ENCODE measurements around the gene CA10.

The CA10 gene

DNA sequence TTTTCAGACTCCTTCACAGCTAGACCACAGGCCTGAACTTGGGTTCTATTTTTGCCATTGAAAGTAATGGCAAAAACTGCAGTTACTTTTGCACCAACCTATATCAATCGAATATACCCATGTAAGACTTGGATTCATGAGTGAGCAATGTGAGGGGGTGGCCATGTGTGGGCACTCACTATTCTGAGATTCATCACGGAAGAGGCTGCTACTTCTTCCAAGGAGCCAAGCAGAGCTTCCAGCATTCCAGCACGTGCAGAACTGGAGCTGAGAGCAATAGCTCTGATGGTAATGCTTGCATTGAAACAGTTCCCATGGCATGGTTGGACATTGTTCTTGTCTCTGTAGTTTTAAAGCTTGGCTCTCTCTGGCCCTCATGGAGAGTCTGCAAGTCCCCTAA, 327.6 kb downstream of the CA10 start:
- Histone ChIP-seq H2AK5ac (ENCODE audit: low read depth, low read length) (no peak overlapping the region), H3K27me3 (ENCODE audit: control insufficient read depth in 3 of 3, insufficient read depth in 3 of 3, low read depth in 1 of 3, low read length in 3 of 3) (no peaks in the 10 kb centered on the region), H3K4me2 (ENCODE audit: insufficient read depth, low read length, poor library complexity, severe bottlenecking) (no peak overlapping the region), H3K4me1 (ENCODE audit: control insufficient read depth in 2 of 2, insufficient read depth in 1 of 2, low read depth in 1 of 2, low read length in 2 of 2) (peaks cover 0 to 1% of the 10 kb centered on the region in 2 donors), H4K8ac (ENCODE audit: low read depth, low read length) (no peak overlapping the region), H3K23ac (ENCODE audit: low read depth, low read length, poor library complexity) (no peak overlapping the region), H2BK120ac (ENCODE audit: low read depth, low read length) (no peak overlapping the region), H3K4me3 (ENCODE audit: low read length in 2 of 2) (no peak overlapping the region), H2BK5ac (ENCODE audit: low read length) (no peak overlapping the region), H2AFZ (ENCODE audit: low read length) (no peak overlapping the region), H4K91ac (ENCODE audit: low read depth, low read length, poor library complexity) (no peak overlapping the region), H3K27ac (replicated peaks; ENCODE audit: low read length) (no peak overlapping the region), H2BK15ac (ENCODE audit: low read length) (no peak overlapping the region), H3K9me3 (replicated peaks in 1 of 2; ENCODE audit: control insufficient read depth in 2 of 2, insufficient read depth in 1 of 2, low read depth in 1 of 2, low read length in 2 of 2) (no peaks in the 10 kb centered on the region), H3K4ac (ENCODE audit: low read length) (no peak overlapping the region), H3K18ac (ENCODE audit: low read length) (no peak overlapping the region), H3K9ac (ENCODE audit: low read depth, low read length, poor library complexity) (no peak overlapping the region), H3K36me3 (replicated peaks in 1 of 2; ENCODE audit: control insufficient read depth in 2 of 2, insufficient read depth in 2 of 2, low read length in 2 of 2) (no peaks in the 10 kb centered on the region), H3K14ac (ENCODE audit: low read length) (no peak overlapping the region), H3K79me1 (ENCODE audit: low read depth, low read length) (no peaks in the 10 kb centered on the region), H2BK12ac (ENCODE audit: low read length) (no peak overlapping the region)
- no CpG with 5 or more reads among the region's 3 CpGs for WGBS, 2 donors (ENCODE audit: extremely low coverage in 2 of 2, insufficient read length in 2 of 2, insufficient replicate concordance in 1 of 2)
- no peak for DNase-seq (ENCODE audit: low spot score)

DNA sequence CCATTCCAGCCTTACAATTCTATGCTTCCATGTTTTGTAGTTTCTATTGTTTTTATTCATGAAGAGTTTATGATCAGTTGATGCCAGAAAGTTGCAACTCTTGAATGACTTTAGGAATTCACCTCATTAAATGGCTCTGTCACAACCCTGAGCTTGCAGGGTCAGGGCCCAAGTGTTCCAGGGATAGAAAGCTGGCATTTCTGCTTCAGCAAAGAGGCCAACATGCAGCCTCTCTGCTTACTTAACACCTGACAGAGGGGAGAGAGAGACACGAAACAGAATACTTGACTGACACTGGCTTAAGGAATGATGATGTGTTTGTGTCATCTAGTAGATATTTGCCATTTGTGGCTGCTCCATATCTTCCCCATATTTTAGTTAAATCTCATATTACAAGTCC, 328.1 kb downstream of the CA10 start:
- Histone ChIP-seq H4K8ac (ENCODE audit: low read depth, low read length) (no peak overlapping the region), H3K23ac (ENCODE audit: low read depth, low read length, poor library complexity) (no peak overlapping the region), H2AFZ (ENCODE audit: low read length) (no peak overlapping the region), H3K36me3 (replicated peaks in 1 of 2; ENCODE audit: control insufficient read depth in 2 of 2, insufficient read depth in 2 of 2, low read length in 2 of 2) (no peaks in the 10 kb centered on the region), H4K91ac (ENCODE audit: low read depth, low read length, poor library complexity) (no peak overlapping the region), H2AK5ac (ENCODE audit: low read depth, low read length) (no peak overlapping the region), H2BK12ac (ENCODE audit: low read length) (no peak overlapping the region), H2BK5ac (ENCODE audit: low read length) (no peak overlapping the region), H3K9me3 (replicated peaks in 1 of 2; ENCODE audit: control insufficient read depth in 2 of 2, insufficient read depth in 1 of 2, low read depth in 1 of 2, low read length in 2 of 2) (no peaks in the 10 kb centered on the region), H2BK120ac (ENCODE audit: low read depth, low read length) (no peak overlapping the region), H3K4me3 (ENCODE audit: low read length in 2 of 2) (no peak overlapping the region), H3K4me1 (ENCODE audit: control insufficient read depth in 2 of 2, insufficient read depth in 1 of 2, low read depth in 1 of 2, low read length in 2 of 2) (peaks cover 0 to 1% of the 10 kb centered on the region in 2 donors), H3K79me1 (ENCODE audit: low read depth, low read length) (no peaks in the 10 kb centered on the region), H3K4ac (ENCODE audit: low read length) (no peak overlapping the region), H3K4me2 (ENCODE audit: insufficient read depth, low read length, poor library complexity, severe bottlenecking) (no peak overlapping the region), H3K27me3 (ENCODE audit: control insufficient read depth in 3 of 3, insufficient read depth in 3 of 3, low read depth in 1 of 3, low read length in 3 of 3) (no peaks in the 10 kb centered on the region), H2BK15ac (ENCODE audit: low read length) (no peak overlapping the region), H3K14ac (ENCODE audit: low read length) (no peak overlapping the region), H3K9ac (ENCODE audit: low read depth, low read length, poor library complexity) (no peak overlapping the region), H3K27ac (replicated peaks; ENCODE audit: low read length) (no peak overlapping the region), H3K18ac (ENCODE audit: low read length) (no peak overlapping the region)
- WGBS, 2 donors (ENCODE audit: extremely low coverage in 2 of 2, insufficient read length in 2 of 2, insufficient replicate concordance in 1 of 2), result no CpG with 5 or more reads among the region's 1 CpG
- DNase-seq (ENCODE audit: low spot score), result no peak

DNA sequence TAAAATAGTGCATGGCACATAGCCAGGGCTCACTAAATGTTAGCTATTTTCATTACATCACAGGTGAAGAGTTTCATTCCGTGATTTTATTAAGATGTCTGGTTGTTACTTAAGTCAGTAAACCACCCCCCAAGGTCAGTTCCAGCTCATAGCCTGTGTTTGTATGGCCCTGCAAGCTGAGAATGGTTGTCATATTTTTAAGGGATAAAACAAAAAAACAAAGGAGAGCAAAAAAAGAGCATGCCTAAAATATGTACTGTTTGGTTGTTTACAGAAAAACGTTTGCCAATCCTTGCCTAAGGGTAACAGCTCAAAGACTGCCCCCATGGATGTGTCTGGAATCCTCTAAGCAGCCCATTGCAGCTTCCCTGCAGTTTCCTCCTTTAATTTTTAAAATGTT, 329.6 kb downstream of the CA10 start:
- no peak overlapping the region for H3K14ac ChIP-seq (ENCODE audit: low read length)
- H3K9me3 ChIP-seq (replicated peaks in 1 of 2; ENCODE audit: control insufficient read depth in 2 of 2, insufficient read depth in 1 of 2, low read depth in 1 of 2, low read length in 2 of 2), result no peaks in the 10 kb centered on the region
- no peak overlapping the region for H2BK120ac ChIP-seq (ENCODE audit: low read depth, low read length)
- no CpG with 5 or more reads among the region's 2 CpGs for WGBS, 2 donors (ENCODE audit: extremely low coverage in 2 of 2, insufficient read length in 2 of 2, insufficient replicate concordance in 1 of 2)
- H4K8ac ChIP-seq (ENCODE audit: low read depth, low read length), result no peak overlapping the region
- peaks cover 0 to 1% of the 10 kb centered on the region in 2 donors for H3K4me1 ChIP-seq (ENCODE audit: control insufficient read depth in 2 of 2, insufficient read depth in 1 of 2, low read depth in 1 of 2, low read length in 2 of 2)
- no peak overlapping the region for H3K9ac ChIP-seq (ENCODE audit: low read depth, low read length, poor library complexity)
- H2BK12ac ChIP-seq (ENCODE audit: low read length), result no peak overlapping the region
- H2BK15ac ChIP-seq (ENCODE audit: low read length), result no peak overlapping the region
- no peak overlapping the region for H4K91ac ChIP-seq (ENCODE audit: low read depth, low read length, poor library complexity)
- H3K27me3 ChIP-seq (ENCODE audit: control insufficient read depth in 3 of 3, insufficient read depth in 3 of 3, low read depth in 1 of 3, low read length in 3 of 3), result no peaks in the 10 kb centered on the region
- no peak overlapping the region for H3K4ac ChIP-seq (ENCODE audit: low read length)
- no peak overlapping the region for H3K4me2 ChIP-seq (ENCODE audit: insufficient read depth, low read length, poor library complexity, severe bottlenecking)
- H3K79me1 ChIP-seq (ENCODE audit: low read depth, low read length), result no peaks in the 10 kb centered on the region
- no peak overlapping the region for H3K18ac ChIP-seq (ENCODE audit: low read length)
- no peak overlapping the region for H2BK5ac ChIP-seq (ENCODE audit: low read length)
- H3K4me3 ChIP-seq (ENCODE audit: low read length in 2 of 2), result no peak overlapping the region
- no peaks in the 10 kb centered on the region for H3K36me3 ChIP-seq (replicated peaks in 1 of 2; ENCODE audit: control insufficient read depth in 2 of 2, insufficient read depth in 2 of 2, low read length in 2 of 2)
- no peak overlapping the region for H2AFZ ChIP-seq (ENCODE audit: low read length)
- DNase-seq (ENCODE audit: low spot score), result no peak
- H3K27ac ChIP-seq (replicated peaks; ENCODE audit: low read length), result no peak overlapping the region
- H2AK5ac ChIP-seq (ENCODE audit: low read depth, low read length), result no peak overlapping the region
- no peak overlapping the region for H3K23ac ChIP-seq (ENCODE audit: low read depth, low read length, poor library complexity)

- Histone ChIP-seq H2BK15ac (ENCODE audit: low read length) (no peak overlapping the region), H4K91ac (ENCODE audit: low read depth, low read length, poor library complexity) (no peak overlapping the region), H3K4me2 (ENCODE audit: insufficient read depth, low read length, poor library complexity, severe bottlenecking) (no peak overlapping the region), H3K9ac (ENCODE audit: low read depth, low read length, poor library complexity) (no peak overlapping the region), H3K23ac (ENCODE audit: low read depth, low read length, poor library complexity) (no peak overlapping the region), H2AFZ (ENCODE audit: low read length) (no peak overlapping the region), H3K18ac (ENCODE audit: low read length) (no peak overlapping the region), H4K8ac (ENCODE audit: low read depth, low read length) (no peak overlapping the region), H3K4me3 (ENCODE audit: low read length in 2 of 2) (no peak overlapping the region), H2BK120ac (ENCODE audit: low read depth, low read length) (no peak overlapping the region), H3K27me3 (ENCODE audit: control insufficient read depth in 3 of 3, insufficient read depth in 3 of 3, low read depth in 1 of 3, low read length in 3 of 3) (no peaks in the 10 kb centered on the region), H3K4ac (ENCODE audit: low read length) (no peak overlapping the region), H2AK5ac (ENCODE audit: low read depth, low read length) (no peak overlapping the region), H3K79me1 (ENCODE audit: low read depth, low read length) (no peaks in the 10 kb centered on the region), H2BK5ac (ENCODE audit: low read length) (no peak overlapping the region), H3K14ac (ENCODE audit: low read length) (no peak overlapping the region), H2BK12ac (ENCODE audit: low read length) (no peak overlapping the region), H3K27ac (replicated peaks; ENCODE audit: low read length) (no peak overlapping the region), H3K9me3 (replicated peaks in 1 of 2; ENCODE audit: control insufficient read depth in 2 of 2, insufficient read depth in 1 of 2, low read depth in 1 of 2, low read length in 2 of 2) (no peaks in the 10 kb centered on the region), H3K36me3 (replicated peaks in 1 of 2; ENCODE audit: control insufficient read depth in 2 of 2, insufficient read depth in 2 of 2, low read length in 2 of 2) (no peaks in the 10 kb centered on the region), H3K4me1 (ENCODE audit: control insufficient read depth in 2 of 2, insufficient read depth in 1 of 2, low read depth in 1 of 2, low read length in 2 of 2) (peaks cover 0 to 1% of the 10 kb centered on the region in 2 donors)
- WGBS, 2 donors (ENCODE audit: extremely low coverage in 2 of 2, insufficient read length in 2 of 2, insufficient replicate concordance in 1 of 2), result no CpG with 5 or more reads among the region's 1 CpG
- no peak for DNase-seq (ENCODE audit: low spot score)
These were observed 331.4 kb downstream of the CA10 start for GRCh38 chr17:51827140-51827539.
